ENCODE data around the gene CENPP. TPM values are rescaled to one million over a fixed set of nuclear protein-coding genes. Genes with fewer than 3 reads are reported as not detected.

CENPP gene
- total RNA-seq, 1 experiment from 2014 or later = 7.2 TPM

- Mint-ChIP-seq H3K27ac (ENCODE audit: unreplicated experiment) (no peak overlapping the region), H3K27me3 (ENCODE audit: unreplicated experiment) (no peaks in the 10 kb centered on the region), H3K4me1 (ENCODE audit: low read depth, unreplicated experiment) (no peaks in the 10 kb centered on the region), H3K4me3 (ENCODE audit: low read depth, unreplicated experiment) (no peak overlapping the region), H3K9me3 (ENCODE audit: low read depth, unreplicated experiment) (no peaks in the 10 kb centered on the region), H3K36me3 (ENCODE audit: insufficient read depth, unreplicated experiment) (peaks cover 16% of the 10 kb centered on the region)
- no peak for DNase-seq
- BruUV-seq (replicated peaks) = no TSS peak
- intact Hi-C loops (cut with micrococcal nuclease; ENCODE audit: unreplicated experiment) = no loop called here
- no peak for TF ChIP-seq CTCF (IDR thresholded peaks at IDR 0.05; ENCODE audit: unreplicated experiment)
- CTCF ChIA-PET = no interaction called here
Observed at GRCh38 chr9:92655896-92656536, 330.3 kb downstream of the CENPP start.

- BruUV-seq (replicated peaks) = no TSS peak
- intact Hi-C loops (cut with micrococcal nuclease; ENCODE audit: unreplicated experiment) = no loop called here
- no peaks in the 10 kb centered on the region for H3K4me1 Mint-ChIP-seq (ENCODE audit: low read depth, unreplicated experiment)
- no peak for TF ChIP-seq CTCF (IDR thresholded peaks at IDR 0.05; ENCODE audit: unreplicated experiment)
- H3K27ac Mint-ChIP-seq (ENCODE audit: unreplicated experiment) = no peak overlapping the region
- peaks cover 16% of the 10 kb centered on the region for H3K36me3 Mint-ChIP-seq (ENCODE audit: insufficient read depth, unreplicated experiment)
- no peaks in the 10 kb centered on the region for H3K27me3 Mint-ChIP-seq (ENCODE audit: unreplicated experiment)
- no peak overlapping the region for H3K4me3 Mint-ChIP-seq (ENCODE audit: low read depth, unreplicated experiment)
- H3K9me3 Mint-ChIP-seq (ENCODE audit: low read depth, unreplicated experiment) = no peaks in the 10 kb centered on the region
- CTCF ChIA-PET = no interaction called here
- no peak for DNase-seq
Observed at GRCh38 chr9:92656537-92656925, 330.8 kb downstream of the CENPP start.

GRCh38 chr9:92657296-92658094, 331.7 kb downstream of the CENPP start:
- no peak for DNase-seq
- BruUV-seq (replicated peaks) = no TSS peak
- Mint-ChIP-seq H3K4me1 (ENCODE audit: low read depth, unreplicated experiment) (no peaks in the 10 kb centered on the region), H3K4me3 (ENCODE audit: low read depth, unreplicated experiment) (no peak overlapping the region), H3K36me3 (ENCODE audit: insufficient read depth, unreplicated experiment) (peaks cover 16% of the 10 kb centered on the region), H3K27ac (ENCODE audit: unreplicated experiment) (no peak overlapping the region), H3K9me3 (ENCODE audit: low read depth, unreplicated experiment) (no peaks in the 10 kb centered on the region), H3K27me3 (ENCODE audit: unreplicated experiment) (no peaks in the 10 kb centered on the region)
- intact Hi-C loops (cut with micrococcal nuclease; ENCODE audit: unreplicated experiment) = no loop called here
- CTCF ChIA-PET = interaction anchor here (0.7 kb wide), 1 partner anchor 161 kb away, joined by 5 read pairs; no protein-coding TSS in a partner anchor
- TF ChIP-seq CTCF (IDR thresholded peaks at IDR 0.05; ENCODE audit: unreplicated experiment) = no peak

- Mint-ChIP-seq H3K36me3 (ENCODE audit: insufficient read depth, unreplicated experiment) (peaks cover 16% of the 10 kb centered on the region), H3K27ac (ENCODE audit: unreplicated experiment) (no peak overlapping the region), H3K4me1 (ENCODE audit: low read depth, unreplicated experiment) (no peaks in the 10 kb centered on the region), H3K4me3 (ENCODE audit: low read depth, unreplicated experiment) (no peak overlapping the region), H3K27me3 (ENCODE audit: unreplicated experiment) (no peaks in the 10 kb centered on the region), H3K9me3 (ENCODE audit: low read depth, unreplicated experiment) (no peaks in the 10 kb centered on the region)
- intact Hi-C loops (cut with micrococcal nuclease; ENCODE audit: unreplicated experiment) = no loop called here
- BruUV-seq (replicated peaks) = no TSS peak
- no peak for DNase-seq
- CTCF ChIA-PET = interaction anchor here (0.7 kb wide), 1 partner anchor 162 kb away, joined by 5 read pairs; no protein-coding TSS in a partner anchor
- TF ChIP-seq CTCF (IDR thresholded peaks at IDR 0.05; ENCODE audit: unreplicated experiment) = no peak
Observed at GRCh38 chr9:92658176-92658575, 332.4 kb downstream of the CENPP start.
